GM12864 (cell line): ENCODE results near the gene NOB1.

ENCODE experiments used
- DNase-seq: peaks from one replicate; pipeline ENCODE4 v3.0.0-alpha.2; 2011; ENCODE audit warnings: low read depth
- H3K4me3 ChIP-seq: 2 replicates; pipeline ENCODE4 v1.5.1; 2011; ENCODE audit warnings: mild to moderate bottlenecking, low read depth, low read length, control low read depth
- CTCF ChIP-seq: IDR thresholded peaks from 2 replicates; pipeline ENCODE4 v1.5.1; 2011; ENCODE audit warnings: low read depth, mild to moderate bottlenecking, moderate library complexity, low read length, control low read depth, inconsistent platforms; ENCODE audit errors: missing control alignments

NOB1 gene

GRCh38 chr16:69754469-69755310 is at the start of gene NOB1:
NOB1 (minus strand) TSS chr16:69754926; CDS start chr16:69754910, 16 bp downstream.
- DNase-seq, result peak; percentile 96
- peak; percentile 100 for TF ChIP-seq CTCF
- peak within 1 kb of the TSS; percentile 83 for H3K4me3 ChIP-seq

DNA sequence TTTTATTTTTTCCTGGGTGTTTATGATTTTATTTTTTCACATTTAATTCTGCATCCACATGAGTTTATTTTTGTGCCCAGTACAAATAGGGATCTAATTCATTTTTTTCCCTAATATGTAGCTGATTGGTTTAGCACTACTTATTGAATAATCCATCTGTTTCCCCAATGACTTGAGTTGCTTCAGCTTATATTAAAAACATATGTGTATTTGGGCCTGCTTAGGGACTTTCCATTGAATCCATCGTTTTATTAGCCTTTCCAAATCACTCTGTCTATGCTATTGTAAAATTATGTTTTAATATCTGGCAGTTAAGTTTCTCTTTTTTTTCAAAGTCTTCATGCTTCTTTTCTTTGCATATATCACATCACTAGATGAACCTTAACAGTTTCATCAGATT is 49.6 kb upstream of the NOB1 start:
- no peak for TF ChIP-seq CTCF
- DNase-seq, result no peak
- H3K4me3 ChIP-seq, result no peak overlapping the region

- no peak overlapping the region for H3K4me3 ChIP-seq
- no peak for DNase-seq
- TF ChIP-seq CTCF, result no peak
Measured at GRCh38 chr16:69799611-69800031, 44.9 kb upstream of the NOB1 start.

GRCh38 chr16:69798466-69798865 is 43.7 kb upstream of the NOB1 start:
- DNase-seq, result no peak
- TF ChIP-seq CTCF, result no peak
- H3K4me3 ChIP-seq, result no peak overlapping the region

DNA sequence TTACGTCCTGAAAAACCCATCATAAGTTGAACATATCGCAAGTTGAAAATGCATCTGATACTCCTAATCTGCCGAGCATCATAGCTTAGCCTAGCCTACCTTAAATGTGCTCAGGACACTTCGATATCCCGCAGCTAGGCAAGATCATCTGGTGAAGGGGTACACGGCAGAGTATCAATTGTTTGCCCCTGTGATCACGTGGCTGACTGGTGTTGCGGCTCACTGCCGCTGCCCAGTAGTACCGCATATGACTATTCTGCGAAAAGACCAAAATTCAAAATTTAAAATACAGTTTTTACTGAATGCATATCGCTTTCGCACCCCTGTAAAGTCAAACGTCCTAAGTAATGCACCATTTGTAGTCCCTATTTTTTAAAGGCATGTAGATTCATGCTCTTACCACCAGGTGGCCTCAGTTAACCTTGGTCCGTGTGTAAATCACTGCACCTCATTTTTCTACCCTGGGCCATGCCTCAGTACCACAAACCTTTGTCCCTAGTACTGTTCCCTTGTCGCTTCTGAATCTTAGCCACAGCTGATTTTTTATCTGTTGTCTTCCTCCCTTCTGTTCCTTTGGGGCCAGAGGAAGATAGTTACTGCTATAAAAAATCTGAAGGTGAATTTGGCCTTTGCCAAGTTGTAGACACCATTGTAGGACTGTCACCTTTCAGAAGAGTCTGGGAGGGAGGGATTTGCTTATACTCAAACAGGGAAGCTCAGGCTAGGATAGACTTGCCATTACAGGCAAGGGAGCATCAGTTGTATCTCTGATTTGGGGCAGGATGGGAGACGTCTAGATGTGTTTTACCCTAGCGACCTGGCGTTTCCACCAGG is 41.8 kb upstream of the NOB1 start:
- DNase-seq, result peak; percentile 26

GRCh38 chr16:69794486-69794885 is 39.8 kb upstream of the NOB1 start:
- TF ChIP-seq CTCF, result no peak
- H3K4me3 ChIP-seq, result no peak overlapping the region
- DNase-seq, result no peak

More for the DNA sequence above, 41.8 kb upstream of the NOB1 start:
- no peak overlapping the region for H3K4me3 ChIP-seq
- TF ChIP-seq CTCF, result peak; percentile 80
